Breast epithelium (tissue), 3 donors: Measurements from ENCODE around the gene IL19.

Experiments used
- CTCF ChIP-seq, 3 donors: fragments of 450-650 bp; IDR thresholded peaks; one replicate each; pipeline ENCODE4 v1.5.1; 2016 to 2017; ENCODE audit warnings: antibody characterized with exemption in 3 of 3, mild to moderate bottlenecking in 3 of 3, moderate library complexity in 3 of 3
- POLR2A ChIP-seq: fragments of 450-650 bp; IDR thresholded peaks from one replicate; pipeline ENCODE4 v1.6.1; 2016; ENCODE audit warnings: antibody characterized with exemption, mild to moderate bottlenecking, moderate library complexity
- POLR2AphosphoS5 ChIP-seq, 3 donors: sonication (generic); formaldehyde crosslinking; IDR thresholded peaks; one replicate each; pipeline ENCODE4 v1.6.1; 2017; ENCODE audit warnings: antibody characterized with exemption in 3 of 3

GRCh38 chr1:206856674-206857464 lies 86.3 kb downstream of the IL19 start:
- TF ChIP-seq POLR2A (no peak), CTCF (IDR thresholded peaks at IDR 0.05) (no peak), POLR2AphosphoS5 (IDR thresholded peaks at IDR 0.05) (no peak)
